HL-60/S4 treated with phorbol 12-myristate 13-acetate at 8.2 ng/mL for 4 days and 3 days (cell line): ENCODE results near the gene NOX3.
"Not testable (repeated sequence)": the region's sequence is repeated elsewhere in the genome, so short reads cannot be mapped to it uniquely, and the experiment has no call there.

Experiments
- in situ Hi-C: fragments of 300-500 bp; cut with MboI; formaldehyde crosslinking; loops from 2 replicates; pipeline ENCODE4 v1.15.0; 2022; ENCODE audit warnings: low sequenced_read_pairs

NOX3 gene

DNA sequence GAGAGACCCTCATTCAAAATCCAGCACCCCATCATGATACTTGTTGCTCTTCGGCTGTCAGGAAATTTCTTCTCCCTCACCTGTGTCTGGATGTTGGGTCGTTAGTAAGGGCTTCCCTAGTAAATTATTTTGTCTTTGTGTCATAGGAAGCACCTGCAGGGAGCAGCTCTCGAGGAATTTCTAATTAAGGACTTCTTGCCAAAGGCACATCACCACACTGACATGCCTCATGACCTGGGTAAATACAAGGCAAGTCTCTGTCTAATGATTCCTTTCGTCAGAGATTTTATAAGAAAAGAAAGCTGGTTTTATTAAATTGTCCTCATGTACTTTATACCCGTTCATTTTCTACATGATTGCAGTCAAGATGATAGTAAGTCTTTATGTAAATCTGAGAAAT is at the start of gene NOX3:
NOX3 (minus strand) TSS at position 74 of the 400 bp plus-strand sequence; CDS start at position 35, 39 bp downstream.
- in situ Hi-C loops, result no loop called here

DNA sequence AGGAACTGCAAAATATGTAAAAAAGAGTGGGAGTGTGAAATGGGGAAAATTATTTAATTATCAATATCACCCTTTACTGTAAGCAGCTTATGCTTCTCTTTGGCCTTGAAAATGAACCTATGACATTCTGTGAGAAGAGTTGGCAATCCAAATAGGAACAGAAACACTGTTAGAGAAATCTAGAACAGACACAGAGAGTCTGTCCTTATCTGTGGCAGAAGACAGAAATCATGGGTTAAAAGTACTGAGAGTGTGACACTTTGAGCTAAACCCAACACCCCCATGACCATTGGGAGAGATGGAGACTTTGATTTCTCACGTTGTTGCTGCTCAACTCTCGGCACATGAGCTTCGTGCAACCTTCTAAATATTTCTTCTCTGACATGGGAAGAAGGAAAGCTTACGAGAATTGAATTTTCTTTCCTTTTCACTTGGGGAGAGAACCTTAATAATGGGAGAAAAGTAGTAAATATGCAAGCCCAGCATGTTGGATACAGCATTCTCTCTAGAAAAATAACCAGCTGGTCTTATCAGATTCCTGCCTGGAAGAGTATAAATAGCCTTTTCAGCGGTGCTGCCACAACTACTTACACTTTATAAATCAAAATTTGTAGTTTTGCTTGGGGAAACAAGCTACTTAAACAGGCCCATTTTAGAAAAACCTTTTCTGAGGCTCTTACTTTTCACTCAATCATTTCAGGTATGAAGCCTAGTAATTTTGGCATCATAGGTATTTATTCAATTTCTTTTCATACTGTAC is 49.4 kb upstream of the NOX3 start:
- in situ Hi-C loops, result no loop called here

- in situ Hi-C loops, result no loop called here
Observed at GRCh38 chr6:155502393-155502792, 46.8 kb upstream of the NOX3 start.

GRCh38 chr6:155499574-155499973 is 43.9 kb upstream of the NOX3 start:
- in situ Hi-C loops, result no loop called here

- in situ Hi-C loops, result no loop called here
Observed at GRCh38 chr6:155498370-155498769, 42.7 kb upstream of the NOX3 start.

DNA sequence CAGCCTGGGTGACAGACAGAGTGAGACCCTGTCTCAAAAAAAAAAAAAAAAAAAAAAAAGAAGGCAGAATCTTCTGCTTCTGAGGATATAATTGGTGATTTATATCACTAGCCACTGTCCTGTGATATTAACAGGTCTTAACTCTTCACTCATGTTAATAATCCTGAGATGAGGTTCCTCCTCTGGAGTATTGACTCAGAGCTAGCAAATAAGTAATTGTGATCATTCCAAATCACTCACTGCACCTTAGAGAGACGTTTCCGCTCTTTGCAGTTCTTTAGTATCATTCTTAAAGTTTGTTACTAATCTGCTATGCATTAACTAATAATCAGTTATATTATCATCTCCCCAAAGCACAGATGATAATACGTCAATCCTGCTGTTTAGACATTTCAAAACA is 41.6 kb upstream of the NOX3 start:
- in situ Hi-C loops, result no loop called here

DNA sequence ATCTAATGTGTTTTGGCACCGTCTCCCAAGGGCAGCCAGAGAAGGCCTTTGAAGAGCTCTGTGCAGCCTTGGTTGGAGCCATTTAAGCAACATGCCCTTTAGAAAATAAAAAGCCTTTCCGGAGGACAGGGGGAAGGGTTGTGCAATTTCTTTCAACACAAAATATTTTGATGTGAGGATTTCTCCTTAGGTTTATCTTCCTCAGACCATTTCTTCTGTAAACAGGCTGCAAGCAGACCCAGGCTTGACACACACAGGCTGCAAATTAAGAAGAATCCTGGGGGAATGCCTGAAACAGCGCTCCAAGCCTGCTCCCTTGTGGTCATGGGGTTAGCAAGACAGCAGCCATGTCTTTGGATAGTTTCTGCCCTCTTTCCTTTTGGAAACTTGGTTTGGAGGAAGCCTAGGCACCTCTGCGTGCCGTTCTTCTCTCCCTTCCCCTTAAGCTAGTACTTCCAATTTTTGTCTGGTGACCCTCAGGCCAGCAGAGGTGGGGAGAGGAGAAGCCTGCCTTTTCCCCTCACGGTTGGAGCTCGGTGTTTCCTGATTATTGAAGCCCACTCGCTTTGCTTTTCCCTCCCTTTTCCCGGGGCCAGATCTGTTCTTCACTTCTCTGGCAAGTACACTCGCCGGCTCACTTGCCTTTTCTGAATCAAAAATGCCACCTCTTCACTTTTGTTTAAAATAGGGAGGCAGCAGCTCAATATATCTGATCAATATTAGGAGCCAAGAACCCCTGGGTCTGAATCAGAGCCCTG is 39.6 kb upstream of the NOX3 start:
- in situ Hi-C loops, result no loop called here

GRCh38 chr6:155493694-155494143 is 38.1 kb upstream of the NOX3 start:
- in situ Hi-C loops, result no loop called here

- in situ Hi-C loops, result no loop called here
Observed at GRCh38 chr6:155493026-155493693, 37.5 kb upstream of the NOX3 start.

DNA sequence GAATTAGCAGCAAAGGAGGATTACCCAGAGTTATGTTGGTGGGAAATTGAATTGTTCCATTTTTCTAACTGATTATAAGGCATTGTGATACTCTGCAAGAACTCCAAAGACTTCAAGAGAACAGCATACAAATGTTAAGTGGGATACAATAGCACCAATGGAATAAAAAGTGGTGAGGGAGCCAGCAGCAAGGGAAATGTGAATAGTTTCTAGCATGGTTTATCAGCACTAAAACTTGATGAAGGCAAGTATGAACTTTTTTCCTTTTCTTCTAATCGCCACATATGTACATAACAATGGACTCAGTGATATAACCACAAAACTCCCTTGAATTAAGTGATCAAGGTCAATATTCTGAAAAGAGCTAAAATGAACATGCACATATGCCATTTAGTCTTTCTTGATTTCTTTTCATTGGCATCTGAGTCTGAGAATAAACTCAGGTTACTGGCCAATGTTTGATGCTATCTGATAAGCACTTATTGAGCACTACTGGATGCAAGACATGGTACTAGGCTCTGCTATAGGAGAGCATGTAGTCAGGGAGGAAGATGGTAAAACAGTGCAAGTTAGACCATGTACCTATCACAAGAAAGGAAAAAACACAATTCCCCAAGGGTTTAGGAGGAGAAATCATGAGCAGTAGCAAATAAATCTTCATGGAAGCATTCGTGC is 36.6 kb upstream of the NOX3 start:
- in situ Hi-C loops, result no loop called here

DNA sequence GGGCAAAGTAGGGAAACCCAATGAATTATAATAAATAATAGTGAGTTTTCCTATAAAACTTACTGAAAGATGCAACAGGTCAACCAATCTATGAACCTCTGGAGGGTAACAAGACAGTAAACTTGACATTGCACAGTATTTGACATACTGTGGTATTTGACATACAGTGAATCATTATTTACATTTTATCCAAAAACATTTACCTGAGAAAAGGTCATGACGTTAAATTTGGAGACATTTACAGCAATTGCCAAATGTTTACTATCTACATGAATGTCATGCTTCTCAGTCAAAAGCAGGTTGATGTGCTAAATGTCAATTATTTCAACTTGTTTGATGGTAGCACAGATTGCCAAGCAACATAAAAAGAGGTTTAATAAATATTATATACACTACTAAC is 35.8 kb upstream of the NOX3 start:
- in situ Hi-C loops, result no loop called here

DNA sequence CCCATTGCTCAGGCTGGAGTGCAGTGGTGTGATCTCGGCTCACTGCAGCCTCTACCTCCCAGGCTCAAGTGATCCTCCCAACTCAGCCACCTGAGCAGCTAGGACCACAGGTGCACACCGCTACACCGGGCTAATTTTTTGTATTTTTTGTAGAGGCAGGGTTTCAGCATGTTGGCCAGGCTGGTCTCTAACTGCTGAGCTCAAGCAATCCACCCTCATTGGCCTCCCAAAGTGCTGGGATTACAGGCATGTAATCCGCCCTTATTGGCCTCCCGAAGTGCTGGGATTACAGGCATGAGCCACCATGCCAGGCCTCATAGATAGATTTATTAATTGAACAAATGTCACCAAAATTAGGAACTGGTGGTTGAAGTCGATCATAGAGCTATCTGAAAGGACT is 32.6 kb upstream of the NOX3 start:
- in situ Hi-C loops, result not testable (repeated sequence)

- in situ Hi-C loops, result no loop called here
Observed at GRCh38 chr6:155487371-155488130, 31.9 kb upstream of the NOX3 start.

DNA sequence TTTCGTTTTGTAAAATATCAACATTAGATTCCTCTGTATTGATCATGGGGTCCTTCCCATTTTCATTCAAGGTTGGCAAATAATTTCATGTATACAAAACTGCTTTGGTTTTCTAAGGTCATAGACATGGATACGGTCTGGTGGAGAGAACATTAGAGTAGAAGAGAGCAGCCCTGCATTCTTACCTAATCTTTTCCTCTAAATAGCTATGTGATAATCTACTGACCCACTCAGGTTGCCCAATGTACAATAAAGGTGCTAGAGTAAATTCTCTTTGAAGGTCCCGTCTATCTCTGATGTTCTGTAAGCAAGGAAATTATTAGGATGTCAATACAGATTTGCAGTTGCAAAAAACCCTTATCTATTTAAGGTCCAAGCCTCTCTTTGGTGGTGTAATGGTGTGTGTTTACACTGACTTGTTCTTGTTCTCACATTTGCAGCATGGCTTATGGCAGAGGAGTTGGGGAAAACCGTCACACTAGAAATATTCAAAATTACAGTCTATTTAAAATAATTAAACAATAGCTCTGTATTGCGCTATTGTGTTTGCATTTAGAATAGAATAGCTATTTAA is 31.2 kb upstream of the NOX3 start:
- in situ Hi-C loops, result no loop called here

GRCh38 chr6:155485756-155486155 is 30.1 kb upstream of the NOX3 start:
- in situ Hi-C loops, result no loop called here

- in situ Hi-C loops, result no loop called here
Observed at GRCh38 chr6:155483858-155484257, 28.2 kb upstream of the NOX3 start.

- in situ Hi-C loops, result no loop called here
Observed at GRCh38 chr6:155481215-155481614, 25.6 kb upstream of the NOX3 start.

DNA sequence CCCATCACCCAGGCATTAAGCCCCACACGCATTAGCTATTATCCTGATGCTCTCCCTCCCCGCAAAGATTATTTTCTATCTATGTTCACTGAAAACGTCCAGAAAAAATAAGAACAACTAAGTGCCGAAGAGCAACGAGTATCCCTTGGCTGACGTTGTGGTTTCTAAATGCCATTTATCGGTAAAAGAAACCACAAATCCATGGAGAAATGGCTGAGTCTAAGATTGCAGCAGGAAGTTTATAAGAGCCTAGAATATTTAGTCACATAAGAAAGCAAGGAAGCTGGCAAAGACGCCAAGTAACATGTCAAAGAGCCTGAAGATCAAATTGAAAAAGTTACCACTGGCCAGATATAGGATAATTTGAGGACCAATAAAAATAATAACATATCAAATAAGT is 18.1 kb upstream of the NOX3 start:
- in situ Hi-C loops, result no loop called here

DNA sequence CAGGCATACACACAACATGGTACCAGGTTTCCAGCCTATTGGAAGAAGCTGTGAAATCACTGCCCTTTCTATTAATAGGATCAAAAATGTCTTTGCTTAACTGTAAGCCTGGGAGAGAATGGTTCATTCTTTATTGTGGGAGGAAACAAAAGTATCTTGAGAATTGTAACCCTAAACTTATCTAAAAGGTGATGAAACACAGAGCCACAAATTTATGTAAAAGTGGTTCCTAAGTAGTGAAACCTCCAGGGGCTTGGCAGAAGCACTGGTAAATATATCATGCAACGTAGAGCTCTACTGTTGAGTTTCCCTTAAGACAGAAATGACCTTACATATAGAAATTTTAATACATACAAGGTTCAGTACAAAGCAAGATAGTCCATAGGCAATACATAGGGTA is 17.2 kb upstream of the NOX3 start:
- in situ Hi-C loops, result no loop called here

DNA sequence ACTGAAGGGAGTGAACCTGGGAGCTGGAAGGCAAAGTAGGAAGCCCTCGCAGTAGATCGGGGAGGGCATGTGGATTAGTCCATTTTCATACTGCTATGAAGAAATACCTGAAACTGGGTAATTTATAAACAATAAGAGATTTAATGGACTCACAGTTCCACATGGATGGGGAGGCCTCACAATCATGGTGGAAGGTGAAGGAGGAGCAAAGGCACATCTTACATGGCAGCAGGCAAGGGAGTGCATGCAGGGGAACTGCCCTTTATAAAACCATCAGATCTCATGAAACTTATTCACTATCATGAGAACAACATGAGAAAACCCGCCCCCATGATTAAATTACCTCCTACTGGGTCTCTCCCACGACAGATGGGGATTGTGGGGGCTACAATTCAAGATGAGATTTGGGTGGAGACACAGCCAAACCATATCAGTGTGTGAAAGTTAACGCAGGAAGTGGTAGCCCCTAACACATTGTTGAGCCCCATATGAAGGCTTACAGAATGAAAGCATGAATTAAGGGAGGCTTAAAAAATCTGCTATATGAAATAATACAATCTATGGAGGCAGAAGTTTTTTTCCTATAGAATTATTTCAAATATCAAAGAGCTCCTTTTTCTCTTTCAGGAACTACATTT is 15.5 kb upstream of the NOX3 start:
- in situ Hi-C loops, result not testable (repeated sequence)
